NT2/D1 (cell line): ENCODE measurements around the gene MRGPRX4.

Source experiments
- SUZ12 ChIP-seq: IDR thresholded peaks from 2 replicates; pipeline ENCODE4 v1.6.1; 2011; ENCODE audit not compliant: insufficient read length, insufficient read depth; ENCODE audit errors: extremely low read depth
- YY1 ChIP-seq: IDR thresholded peaks from 2 replicates; pipeline ENCODE4 v1.6.1; 2011; ENCODE audit not compliant: insufficient read length, insufficient read depth
- ZNF274 ChIP-seq: IDR thresholded peaks from 2 replicates; pipeline ENCODE4 v1.6.1; 2011; ENCODE audit warnings: mild to moderate bottlenecking, low read depth, low read length

DNA sequence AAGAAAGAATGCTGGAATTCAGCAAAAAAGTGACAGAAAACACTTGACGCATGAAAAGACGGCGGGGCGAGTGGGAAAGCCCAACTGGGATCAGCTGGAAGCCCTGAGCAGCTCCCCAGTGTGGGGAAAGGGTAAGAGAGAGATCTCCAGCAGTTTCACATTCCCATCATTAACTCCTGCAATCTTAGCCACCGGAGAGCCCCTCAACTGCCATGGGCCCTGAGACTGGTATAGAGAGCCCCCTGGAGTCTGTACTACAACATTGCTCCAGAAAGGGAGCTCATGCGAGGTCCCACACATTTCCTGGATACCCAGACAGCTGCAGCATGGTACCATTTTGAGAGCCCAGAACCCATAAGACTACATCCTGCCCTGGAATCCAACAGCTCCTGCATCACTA is 31.1 kb downstream of the MRGPRX4 start:
- TF ChIP-seq ZNF274 (no peak), YY1 (no peak), SUZ12 (no peak)
